GM12892 (cell line): ENCODE results near the gene NEURL1.

Experiments
- POLR2A ChIP-seq: IDR thresholded peaks from 2 replicates; pipeline ENCODE4 v1.6.1; 2011; ENCODE audit warnings: low read depth, low read length, control low read depth
- POLR2AphosphoS5 ChIP-seq: IDR thresholded peaks from 2 replicates; pipeline ENCODE4 v1.6.1; 2011; ENCODE audit warnings: low read depth, low read length, control low read depth

DNA sequence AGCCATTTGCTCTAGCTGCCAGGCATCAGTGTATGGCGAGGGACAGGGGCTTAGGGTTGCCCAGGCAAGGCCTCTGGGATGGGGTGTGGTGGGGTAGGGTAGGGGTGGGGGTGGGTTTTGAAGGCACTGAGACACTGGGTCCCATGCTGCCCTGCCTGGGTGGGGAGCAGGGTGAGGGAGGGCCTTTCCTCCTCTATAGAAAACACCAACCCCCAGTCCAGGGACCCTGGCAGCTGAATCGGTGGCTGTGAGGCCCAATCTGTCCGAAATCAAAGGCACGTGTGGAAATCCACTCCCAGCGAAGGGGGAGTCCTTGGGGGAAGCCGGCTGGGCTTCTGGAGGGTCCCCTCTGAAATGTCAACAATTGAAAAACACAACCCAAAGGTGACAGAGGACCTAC lies 106.4 kb downstream of the NEURL1 start:
- TF ChIP-seq POLR2AphosphoS5 (no peak), POLR2A (no peak)
